Brain pericyte (primary cell): ENCODE measurements around the gene TOB2.
A peak's percentile ranks its signal among the peaks of the same experiment; 100 is the strongest.

Experiments used
- DNase-seq: peaks from one replicate; pipeline ENCODE4 v3.0.0-alpha.2; 2012; ENCODE audit warnings: low read depth, low spot score

Gene TOB2, protein sequence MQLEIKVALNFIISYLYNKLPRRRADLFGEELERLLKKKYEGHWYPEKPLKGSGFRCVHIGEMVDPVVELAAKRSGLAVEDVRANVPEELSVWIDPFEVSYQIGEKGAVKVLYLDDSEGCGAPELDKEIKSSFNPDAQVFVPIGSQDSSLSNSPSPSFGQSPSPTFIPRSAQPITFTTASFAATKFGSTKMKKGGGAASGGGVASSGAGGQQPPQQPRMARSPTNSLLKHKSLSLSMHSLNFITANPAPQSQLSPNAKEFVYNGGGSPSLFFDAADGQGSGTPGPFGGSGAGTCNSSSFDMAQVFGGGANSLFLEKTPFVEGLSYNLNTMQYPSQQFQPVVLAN

DNA sequence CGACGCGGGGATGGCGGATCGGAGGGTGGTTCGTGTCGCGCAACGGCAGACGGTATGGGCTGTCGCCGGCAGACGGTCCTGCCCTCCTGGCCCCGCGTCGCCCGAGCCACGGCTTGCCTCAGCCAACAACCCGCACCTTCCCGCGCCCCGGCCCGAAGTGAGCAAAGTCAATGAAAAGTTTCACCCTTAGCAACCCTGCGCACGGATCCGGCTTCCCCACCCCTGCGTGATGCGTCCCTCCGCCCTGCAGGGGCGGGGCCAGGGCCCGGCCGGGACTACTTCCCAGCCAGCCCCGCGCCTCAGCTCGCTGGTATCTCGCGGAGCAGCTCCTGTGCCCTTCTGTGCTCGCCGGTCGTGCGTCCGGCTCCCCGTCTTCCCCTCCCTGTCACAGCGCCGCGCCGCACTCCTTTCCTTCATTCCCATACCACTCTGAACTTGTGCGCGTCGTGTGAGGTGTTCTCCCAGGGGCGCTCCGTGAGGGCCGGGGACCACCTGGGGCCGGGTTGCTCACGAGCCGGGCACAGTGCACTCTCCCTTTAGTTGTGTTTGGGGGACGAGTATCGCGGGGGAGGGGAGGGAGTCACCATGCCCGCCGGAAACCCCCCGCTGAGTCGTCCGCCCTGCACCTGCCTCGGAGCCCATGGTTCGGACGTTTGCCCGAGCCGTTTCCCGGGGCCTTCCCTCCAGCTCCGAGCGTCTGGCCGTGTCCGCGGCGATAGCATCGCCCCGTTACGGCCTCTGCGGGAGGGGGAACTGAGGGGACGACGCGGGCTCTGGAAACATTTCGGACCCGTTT is at the start of gene TOB2:
Gene TOB2 (minus strand): TSS at position 163 of the 796 bp plus-strand sequence. CDS start 9,456 bp downstream, outside the sequence.
- DNase-seq = peak; percentile 73

DNA sequence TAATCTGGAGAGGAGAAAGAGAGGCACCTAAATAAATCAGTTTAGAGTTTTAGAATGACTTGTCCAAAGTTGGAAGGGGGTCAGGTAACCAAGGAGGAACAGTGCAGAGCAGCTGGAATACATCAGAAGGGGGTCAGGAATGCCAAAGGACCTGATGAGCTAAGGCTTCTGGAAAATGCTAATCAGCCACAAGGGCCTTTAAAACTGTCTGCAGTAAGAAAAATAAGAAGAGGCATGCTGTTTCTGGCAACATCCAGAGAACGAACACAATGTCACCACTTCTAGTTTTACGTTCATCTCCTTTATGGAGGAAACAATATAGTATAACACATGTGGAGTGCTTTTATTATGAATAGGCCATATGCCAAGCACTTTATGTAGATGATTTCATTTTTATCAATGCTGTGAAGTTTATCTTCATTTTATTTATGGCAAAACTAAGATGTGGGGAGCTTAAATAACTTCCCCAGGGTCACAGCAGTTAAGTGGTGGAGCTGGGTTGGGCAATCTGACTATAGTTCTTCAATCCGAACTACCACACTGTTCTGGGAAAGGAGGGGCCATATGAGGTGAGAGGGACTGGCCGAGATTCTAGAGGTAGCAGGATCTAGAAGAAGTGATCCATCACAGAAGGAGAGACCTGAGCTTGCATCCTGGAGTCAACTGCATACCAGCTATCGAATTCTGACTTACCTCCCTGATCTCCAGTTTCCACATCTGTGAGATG is 44.9 kb upstream of the TOB2 start:
- DNase-seq = no peak

DNA sequence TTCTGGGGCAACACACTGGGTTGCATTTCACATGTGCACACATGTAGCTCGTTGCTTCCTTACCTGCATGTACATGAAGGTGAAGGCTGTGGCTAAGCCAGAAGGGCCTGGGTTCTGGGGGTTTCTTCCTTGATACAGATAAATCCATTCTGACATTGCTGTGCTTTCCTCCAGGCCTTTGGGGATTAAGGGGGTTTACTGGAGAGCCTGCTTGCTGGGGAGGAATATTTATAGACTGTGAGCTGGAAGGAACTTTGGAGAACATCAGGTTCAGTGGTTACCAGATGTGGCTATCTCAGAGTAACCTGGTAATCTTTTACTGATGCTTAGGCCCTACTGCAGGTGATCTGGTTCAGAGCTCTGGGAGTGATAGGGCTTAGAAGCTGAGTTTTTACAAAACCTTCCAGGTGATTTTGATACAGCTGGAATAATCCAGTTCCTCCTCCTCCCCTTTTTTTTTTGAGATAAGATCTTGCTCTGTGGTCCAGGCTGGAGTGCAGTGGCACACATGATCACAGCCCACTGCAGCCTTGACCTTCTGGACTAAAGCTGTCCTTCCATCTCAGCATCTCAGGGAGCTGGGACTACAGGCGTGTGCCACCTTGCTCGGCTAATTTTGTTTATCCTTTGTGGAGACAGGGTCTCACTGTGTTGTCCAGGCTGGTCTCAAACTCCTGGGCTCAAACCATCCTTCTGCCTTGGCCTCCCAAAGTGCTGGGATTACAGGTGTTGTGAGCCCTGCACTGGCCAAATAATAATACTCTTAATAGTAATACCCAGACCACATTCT is 42.2 kb upstream of the TOB2 start:
- DNase-seq = no peak

DNA sequence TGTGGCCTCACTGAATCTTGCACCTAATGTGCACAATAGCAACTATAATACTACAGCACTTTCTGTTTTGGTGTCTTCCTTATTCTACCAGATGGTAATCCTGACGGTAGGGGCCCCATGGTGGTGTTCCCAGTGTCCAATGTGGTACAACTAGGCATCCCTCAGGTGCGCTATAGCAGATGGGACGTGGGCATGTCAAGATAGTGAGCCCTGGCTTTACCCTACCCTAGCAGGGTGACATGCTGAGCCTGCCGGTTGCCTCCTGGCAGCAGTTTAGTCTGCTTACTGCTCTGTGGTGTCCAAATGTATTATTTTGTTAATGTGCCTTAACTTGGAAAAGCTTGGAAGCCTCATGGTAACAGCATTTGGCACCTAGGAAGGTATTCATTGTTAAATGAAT is 41.5 kb upstream of the TOB2 start:
- DNase-seq = no peak

DNA sequence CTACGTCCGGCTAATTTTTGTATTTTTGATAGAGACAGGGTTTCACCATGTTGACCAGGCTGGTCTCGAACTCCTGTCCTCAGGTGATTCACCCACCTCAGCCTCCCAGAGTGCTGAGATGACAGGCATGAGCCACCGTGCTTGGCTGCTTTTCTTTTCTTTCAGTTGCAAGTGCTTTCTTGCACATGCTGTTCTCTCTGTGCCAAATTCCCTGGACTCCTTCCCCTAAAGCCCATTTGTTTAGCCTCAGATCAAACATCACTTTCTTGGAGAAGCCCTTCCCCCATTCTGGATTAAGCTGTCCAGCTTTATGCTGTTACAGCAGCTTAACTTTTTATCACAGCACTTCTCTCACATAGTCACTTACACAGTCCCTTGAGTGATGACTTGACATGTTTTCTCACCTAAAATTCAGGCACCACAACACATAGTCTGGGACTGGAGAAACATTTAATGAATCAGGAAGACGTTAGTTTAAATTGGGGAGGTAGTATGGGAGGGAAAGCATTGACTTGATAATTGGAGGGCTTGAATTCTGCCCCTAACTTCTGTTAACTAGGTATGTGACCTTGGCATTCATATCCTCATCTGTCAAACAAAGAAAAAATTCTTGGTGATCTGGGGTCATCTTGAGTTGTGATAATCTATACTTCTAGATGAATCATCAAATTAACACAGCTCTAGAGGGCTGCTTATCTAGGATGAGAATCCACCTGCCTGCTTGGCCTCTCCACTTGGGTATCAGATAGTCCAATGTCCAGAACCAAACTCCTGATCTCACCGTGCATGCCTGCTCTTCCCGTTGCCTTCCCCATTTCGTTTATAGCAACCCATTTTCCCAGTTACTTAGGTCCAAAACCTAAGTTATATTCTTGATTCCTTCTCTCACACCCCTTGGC is 40.7 kb upstream of the TOB2 start:
- no peak for DNase-seq

DNA sequence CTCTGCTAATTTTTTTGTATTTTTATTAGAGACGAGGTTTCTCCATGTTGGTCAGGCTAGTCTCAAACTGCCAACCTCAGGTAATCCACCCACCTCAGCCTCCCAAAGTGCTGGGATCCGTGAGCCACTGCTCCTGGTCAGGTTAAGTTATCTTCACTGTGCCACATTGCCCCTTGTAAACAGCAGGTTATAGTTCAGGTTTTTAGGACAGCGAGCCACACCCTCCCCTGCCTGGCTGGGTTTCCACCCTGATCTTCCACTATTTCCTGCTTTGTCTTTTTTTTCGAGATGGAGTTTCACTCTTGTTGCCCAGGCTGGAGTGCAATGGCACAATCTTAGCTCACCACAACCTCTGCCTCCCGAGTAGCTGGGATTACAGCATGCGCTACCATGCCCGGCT is 38.4 kb upstream of the TOB2 start:
- no peak for DNase-seq

DNA sequence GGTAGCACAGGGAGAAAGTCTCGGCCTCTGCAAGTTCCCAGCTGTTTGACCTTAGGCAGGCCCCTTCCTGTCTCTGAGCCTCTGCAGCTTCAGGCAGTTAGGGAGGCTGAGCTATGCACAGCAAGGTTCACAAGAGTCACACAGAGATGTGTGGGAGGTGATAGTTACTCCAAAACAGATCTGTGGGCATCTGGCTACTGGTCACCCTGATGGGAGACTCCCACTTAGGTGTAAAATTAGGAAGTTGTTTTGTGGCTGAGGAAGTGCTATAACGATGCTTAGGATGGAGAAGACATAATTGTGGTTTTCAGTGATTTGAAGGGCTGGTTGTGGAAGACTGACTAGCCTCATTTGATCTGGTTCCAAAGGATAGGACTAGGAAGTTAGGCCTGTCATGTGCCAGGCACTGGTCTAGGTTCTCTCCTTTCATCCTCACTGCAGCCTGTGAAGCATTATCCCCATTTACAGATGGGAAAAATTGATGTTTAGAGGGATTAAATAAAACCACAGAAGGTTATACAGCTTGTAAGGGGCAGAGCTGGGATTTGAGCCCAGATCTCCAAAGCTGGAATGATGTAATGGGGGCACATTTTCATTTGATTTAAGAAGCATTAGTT is 35.8 kb upstream of the TOB2 start:
- no peak for DNase-seq

DNA sequence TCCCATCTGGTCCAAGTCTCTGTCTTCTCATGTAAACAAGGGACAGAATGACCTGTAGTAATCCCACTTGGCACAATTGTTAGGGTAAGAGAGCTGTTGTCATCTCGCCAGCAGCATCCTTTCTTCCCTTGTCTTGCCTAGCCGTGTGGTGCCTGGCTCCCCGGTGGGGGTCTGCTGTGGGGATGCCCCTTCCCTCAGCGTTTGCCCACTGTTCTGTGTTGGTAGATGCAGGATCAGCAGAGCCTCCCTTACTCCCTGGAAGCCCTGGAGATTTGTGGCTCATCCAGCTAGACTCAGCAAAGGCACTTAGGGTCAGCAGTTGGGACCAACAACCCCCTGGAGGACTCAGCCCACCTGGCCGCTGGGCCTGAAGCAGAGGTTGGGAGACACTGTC is 35.3 kb upstream of the TOB2 start:
- no peak for DNase-seq

DNA sequence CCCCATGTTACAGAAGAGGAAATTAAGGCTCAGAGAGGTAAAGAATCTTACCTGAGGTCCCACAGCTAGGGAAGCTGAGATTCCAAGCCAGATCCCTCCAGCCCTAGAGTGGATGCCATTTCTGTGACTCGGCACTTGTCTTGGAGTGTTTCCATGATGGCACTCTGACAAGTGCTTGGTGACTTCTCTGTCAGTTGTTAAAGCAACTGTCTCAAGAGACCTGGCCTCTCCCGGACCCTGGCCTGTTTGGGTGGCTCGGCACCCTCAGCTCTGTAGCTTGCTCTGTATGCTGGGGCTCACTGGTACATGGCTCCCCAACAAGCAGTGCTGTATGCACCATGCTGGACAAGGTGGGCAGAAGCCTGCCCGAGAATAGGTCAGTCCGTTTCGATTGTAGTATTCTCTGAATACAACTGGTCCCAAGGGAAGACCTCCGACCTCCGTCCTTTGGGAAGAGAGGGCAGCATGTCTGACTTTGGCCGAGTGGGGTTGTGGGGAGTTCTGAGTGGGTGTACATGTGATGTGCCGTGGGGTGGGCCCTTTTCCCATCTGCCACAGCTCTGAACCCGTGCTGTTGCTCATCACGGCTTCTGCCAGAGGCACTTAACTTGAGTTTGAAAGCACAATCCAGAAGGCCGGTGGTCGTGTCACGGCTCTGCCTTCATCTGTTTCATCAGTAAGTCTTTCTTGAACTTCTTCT is 34.7 kb upstream of the TOB2 start:
- DNase-seq = no peak

DNA sequence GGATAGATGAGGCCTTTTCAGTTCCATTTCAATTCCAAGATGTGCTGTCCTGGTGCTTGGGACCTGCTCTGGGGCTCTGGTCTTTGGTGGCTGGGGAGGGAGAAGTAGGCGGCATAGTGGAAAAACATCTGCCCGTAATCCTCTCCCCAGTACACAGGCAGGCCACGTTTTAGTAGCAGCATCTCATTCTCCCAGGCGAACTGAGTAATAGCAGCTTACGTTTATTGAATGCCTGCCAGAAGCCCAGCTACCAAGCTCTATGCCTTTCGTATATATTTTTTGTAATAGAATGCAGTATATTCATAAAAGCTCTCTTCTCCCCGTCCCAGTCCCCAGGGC is 33.8 kb upstream of the TOB2 start:
- no peak for DNase-seq

DNA sequence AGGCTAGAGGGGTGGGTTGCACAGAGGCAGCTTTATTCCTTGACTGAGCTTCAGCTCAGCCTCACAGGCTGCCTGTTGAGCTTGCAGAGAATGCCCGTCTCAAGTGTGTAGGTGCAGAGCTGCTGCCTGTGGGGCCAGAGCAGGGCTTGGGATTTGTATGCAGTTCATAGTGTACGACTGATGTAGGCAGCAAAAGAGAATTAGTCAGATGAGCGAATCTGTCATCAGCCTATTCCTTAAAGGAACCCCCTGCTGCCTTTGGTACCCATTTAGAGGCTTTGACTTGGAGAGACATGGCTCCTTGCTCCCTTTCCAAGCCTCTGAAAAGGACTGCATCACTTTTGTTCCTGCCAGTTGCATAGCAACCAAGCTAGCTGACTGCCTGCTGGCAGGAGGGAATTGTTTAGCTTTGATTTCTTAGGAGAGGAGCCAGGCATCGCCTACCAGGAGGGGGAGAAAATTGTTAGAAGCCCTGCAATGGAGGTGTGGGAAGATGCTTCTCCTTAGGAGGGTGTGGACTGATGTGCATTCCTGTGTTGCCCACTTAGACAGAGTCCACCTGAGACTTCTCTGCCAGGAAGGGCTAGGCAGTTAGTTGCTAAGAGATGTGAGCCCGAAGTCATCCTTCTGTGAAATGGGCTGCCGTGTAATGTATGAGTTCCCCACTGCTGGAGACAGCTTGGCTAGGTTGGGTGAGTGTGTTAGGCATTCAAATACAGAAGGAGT is 33.2 kb upstream of the TOB2 start:
- no peak for DNase-seq

DNA sequence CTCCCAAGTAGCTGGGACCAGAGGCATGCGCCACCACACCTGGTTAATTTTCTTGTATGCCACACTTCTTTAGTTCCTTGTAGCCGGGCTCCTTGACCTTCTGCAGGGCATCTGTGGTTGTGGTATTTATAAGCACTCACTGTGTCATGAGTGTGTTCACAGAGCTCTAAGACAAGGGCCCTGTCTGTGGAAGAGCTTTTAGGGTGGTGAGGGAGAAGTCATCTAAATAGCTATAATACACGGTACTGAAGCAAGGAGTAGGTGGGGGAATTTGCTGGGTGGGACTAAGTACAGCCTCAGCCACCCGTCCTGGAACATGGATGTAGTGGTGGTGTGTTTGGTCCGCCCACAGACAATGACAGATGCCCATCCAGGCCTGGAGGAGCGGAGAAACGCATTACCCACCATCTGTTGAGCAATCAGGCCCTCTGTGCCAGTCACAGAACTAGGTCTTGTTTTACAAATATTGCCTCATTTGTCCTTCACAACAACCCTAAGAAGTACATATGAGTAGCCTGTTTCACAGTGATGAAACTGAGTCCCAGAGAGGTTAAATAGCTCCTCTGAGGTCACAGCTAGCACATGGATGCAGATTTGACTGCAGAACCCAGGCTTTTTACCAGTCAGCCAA is 32.4 kb upstream of the TOB2 start:
- DNase-seq = no peak

DNA sequence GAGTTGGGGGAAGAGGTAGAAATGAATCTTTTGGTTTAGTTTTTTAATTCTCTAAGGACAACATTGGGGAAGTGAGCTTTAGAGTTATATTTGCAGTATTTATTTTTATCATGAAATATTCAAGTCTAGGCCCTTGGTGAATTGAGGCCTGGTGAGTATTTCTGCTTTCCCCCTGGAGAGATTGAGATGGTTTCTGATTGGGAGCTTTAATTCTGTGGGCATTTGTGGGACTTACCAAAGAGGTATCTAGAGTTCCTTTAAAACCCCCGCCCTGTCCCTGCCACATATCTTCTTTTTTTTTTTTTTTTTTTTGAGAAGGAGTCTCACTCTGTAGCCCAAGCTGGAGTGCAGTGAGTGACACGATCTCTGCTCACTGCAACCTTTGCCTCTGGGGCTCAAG is 31.9 kb upstream of the TOB2 start:
- DNase-seq = no peak

DNA sequence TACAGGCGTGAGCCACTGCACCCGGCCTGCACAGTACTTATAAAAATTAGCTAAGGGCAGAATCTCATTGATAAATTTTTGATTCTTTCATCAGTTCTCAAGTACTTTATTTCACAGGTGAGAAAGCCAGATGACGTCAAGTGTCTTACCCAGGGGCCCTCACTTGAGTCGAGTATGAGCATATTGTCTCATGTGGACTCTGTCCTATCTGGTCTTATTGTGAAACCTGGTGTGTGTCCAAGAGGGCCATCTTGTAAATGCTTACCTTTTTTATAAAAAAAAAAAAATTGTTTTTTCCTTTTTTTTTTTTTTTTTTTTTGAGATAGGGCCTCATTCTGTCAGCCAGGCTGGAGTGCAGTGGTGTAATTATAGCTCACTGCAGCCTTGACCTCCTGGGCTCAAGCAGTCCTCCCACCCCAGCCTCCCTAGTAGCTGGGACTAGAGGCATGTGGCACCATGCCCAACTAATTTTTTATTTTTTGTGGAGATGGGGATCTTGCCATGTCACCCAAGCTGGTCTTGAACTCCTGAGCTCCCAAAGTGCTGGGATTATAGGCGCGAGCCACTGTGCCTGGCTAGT is 28.4 kb upstream of the TOB2 start:
- no peak for DNase-seq

DNA sequence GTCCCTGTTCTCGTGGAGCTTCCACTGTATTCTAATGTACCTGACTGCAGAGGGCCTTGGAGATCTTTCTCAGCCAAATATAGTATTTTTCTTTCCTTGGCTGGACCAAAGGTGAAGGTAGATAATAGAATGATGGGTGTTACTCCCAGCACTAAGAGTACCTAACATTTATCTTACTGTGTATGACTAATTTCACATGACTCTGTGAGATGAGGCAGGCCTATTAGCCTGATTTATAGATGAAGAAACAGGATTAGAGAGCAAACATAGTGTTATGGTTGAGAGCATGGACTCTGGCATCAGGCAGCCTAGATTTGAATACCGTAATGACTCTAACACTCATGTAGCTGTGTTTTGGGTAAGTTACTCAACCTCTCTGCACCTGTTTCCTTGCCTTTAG is 25.0 kb upstream of the TOB2 start:
- DNase-seq = no peak

DNA sequence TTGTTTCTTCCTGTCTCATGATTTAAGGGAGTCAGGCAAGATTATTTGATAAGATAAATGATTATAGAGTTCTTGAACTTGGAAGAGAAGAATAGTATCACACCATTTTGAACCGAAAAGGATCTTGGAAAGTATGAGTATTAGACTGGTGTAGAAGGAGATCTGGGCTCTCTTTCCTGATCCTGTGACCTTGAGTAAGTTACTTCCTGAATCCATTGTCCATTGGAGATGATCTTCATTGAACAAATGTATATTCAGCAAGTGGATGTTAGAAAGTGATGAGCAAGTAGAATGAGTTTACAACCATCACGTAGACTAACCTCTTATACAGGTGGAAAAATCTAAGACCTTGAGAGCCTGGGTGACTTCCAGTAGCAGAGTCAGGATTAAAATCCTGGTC is 24.3 kb upstream of the TOB2 start:
- no peak for DNase-seq

DNA sequence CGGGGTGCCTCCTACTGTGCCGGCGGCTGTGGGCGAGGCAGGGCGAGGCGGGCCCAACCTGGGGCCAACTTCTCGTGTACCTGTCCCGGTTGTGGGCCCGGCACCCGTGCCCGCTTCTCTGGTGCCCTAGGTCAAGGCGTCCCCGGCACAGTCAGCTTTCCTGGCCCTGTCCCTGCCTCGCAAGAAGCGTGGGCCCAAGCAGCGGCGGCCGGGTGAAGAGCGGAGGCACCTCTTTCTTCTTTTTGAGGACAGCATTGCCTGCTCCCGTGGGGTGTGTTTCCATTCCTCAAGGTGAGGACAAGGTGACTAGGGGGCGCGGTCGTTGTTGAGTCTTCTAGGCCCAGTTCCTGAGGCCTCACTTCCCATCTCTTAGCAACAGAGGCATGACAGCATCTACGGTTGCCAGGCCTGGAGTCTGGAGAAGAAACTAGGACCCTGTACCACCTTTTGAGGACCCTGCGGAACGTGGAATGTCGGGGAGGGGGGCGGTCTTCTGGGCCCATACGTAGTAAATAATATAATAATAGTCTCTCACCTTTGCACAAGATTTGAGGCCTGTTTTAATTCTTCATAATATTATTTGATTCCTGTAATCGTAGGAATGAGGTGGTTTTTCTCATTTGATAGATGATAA is 22.7 kb upstream of the TOB2 start:
- no peak for DNase-seq
